K562 (cell line): Measurements from ENCODE around the gene SH3BGR. TPM values are rescaled to one million over a fixed set of nuclear protein-coding genes. Genes with fewer than 3 reads are reported as not detected.

Experiments
- ATAC-seq: fragments of 200-7000 bp; cut with Tn5 transposase; 3 replicates; pipeline ENCODE4 v1.9.1; 2020; ENCODE audit warnings: moderate library complexity
- BruUV-seq: library from RNA; stranded (reverse); fragments of 400-500 nt; replicated peaks from 2 replicates; lab custom pipeline; 2021; lab: Mats Ljungman, UMichigan
- CTCF ChIA-PET: fragments of 300-600 bp; formaldehyde crosslinking; extraction: SDS; loops from one replicate; lab custom pipeline; 2021; ENCODE audit warnings: low intra/inter-chr PET ratio; lab: Yijun Ruan, JAX
- POLR2A ChIA-PET: fragments of 300-600, 350-650 bp; sonication (Branson Sonifier 250); formaldehyde crosslinking; extraction: SDS; loops from one replicate; lab custom pipeline; 2021; ENCODE audit warnings: antibody characterized with exemption, inconsistent platforms; lab: Yijun Ruan, JAX
- DNase-seq, 4 experiments: peaks; one replicate each; pipeline versions ENCODE4 v3.0.0 to v3.0.0-alpha.2; 2011 to 2018; ENCODE audit warnings: low spot score in 3 of 4, mixed read lengths in 3 of 4; ENCODE audit errors: extremely low read depth in 1 of 4
- FAIRE-seq: peaks from 2 replicates; lab custom pipeline; 2011; peaks lifted over from hg19 to GRCh38; lab: Jason Lieb, UNC
- H2AFZ ChIP-seq: 2 replicates; pipeline ENCODE4 v1.6.0; 2011; ENCODE audit warnings: low read depth, low read length, control low read depth, inconsistent platforms
- H3K27ac ChIP-seq: fragments of 200-600 bp; 3 replicates; pipeline ENCODE4 v1.8.0; 2011; ENCODE audit warnings: low read depth, mild to moderate bottlenecking, control low read depth, inconsistent platforms, low read length, moderate library complexity, mixed read lengths; ENCODE audit errors: extremely low read depth
- H3K27me3 ChIP-seq, 2 experiments: fragments of 300-600 bp in 1 of 2; 2 replicates in 1 of 2; 3 replicates in 1 of 2; pipeline versions ENCODE4 v1.6.0 to v1.8.0; 2011; ENCODE audit warnings: inconsistent platforms in 2 of 2, low read length in 2 of 2, mild to moderate bottlenecking in 1 of 2, mixed read lengths in 1 of 2, moderate library complexity in 1 of 2; ENCODE audit not compliant: control insufficient read depth in 2 of 2, insufficient read depth in 2 of 2
- H3K36me3 ChIP-seq: fragments of 300-600 bp; 3 replicates; pipeline ENCODE4 v1.8.0; 2011; ENCODE audit warnings: mild to moderate bottlenecking, low read length, inconsistent platforms; ENCODE audit not compliant: control insufficient read depth, insufficient read depth
- H3K4me1 ChIP-seq, 2 experiments: fragments of 200-600 bp in 1 of 2; replicated peaks in 1 of 2; 2 replicates in 1 of 2; 3 replicates in 1 of 2; pipeline versions ENCODE4 v1.5.1 to v1.8.0; 2011; ENCODE audit warnings: inconsistent platforms in 2 of 2, low read length in 2 of 2, mild to moderate bottlenecking in 1 of 2, mixed read lengths in 1 of 2, moderate library complexity in 1 of 2; ENCODE audit not compliant: control insufficient read depth in 2 of 2, insufficient read depth in 2 of 2
- H3K4me2 ChIP-seq: 2 replicates; pipeline ENCODE4 v1.6.1; 2011; ENCODE audit warnings: low read length, control low read depth, inconsistent platforms, mixed read lengths; ENCODE audit not compliant: insufficient read depth
- H3K4me3 ChIP-seq: fragments of 200-600 bp; sonication (generic), shearing (Covaris generic); 2 replicates; pipeline ENCODE4 v1.5.1; 2016; ENCODE audit warnings: control low read depth, inconsistent platforms
- H3K79me2 ChIP-seq: fragments of 200-600 bp; 3 replicates; pipeline ENCODE4 v1.8.0; 2011; ENCODE audit warnings: low read length, inconsistent platforms; ENCODE audit not compliant: control insufficient read depth, insufficient read depth
- H3K9ac ChIP-seq, 2 experiments: 2 replicates each; pipeline versions ENCODE4 v1.6.0 to v1.6.1; 2011; ENCODE audit warnings: low read depth in 2 of 2, low read length in 2 of 2, control low read depth in 1 of 2, inconsistent platforms in 1 of 2, mild to moderate bottlenecking in 1 of 2, mixed read lengths in 1 of 2; ENCODE audit not compliant: insufficient read depth in 1 of 2
- H3K9me1 ChIP-seq: one replicate; pipeline ENCODE4 v1.6.0; 2011; ENCODE audit warnings: inconsistent platforms, mild to moderate bottlenecking, low read length, moderate library complexity; ENCODE audit not compliant: control insufficient read depth, insufficient read depth
- H3K9me3 ChIP-seq: replicated peaks from 2 replicates; pipeline ENCODE4 v1.5.1; 2011; ENCODE audit warnings: low read depth, low read length, inconsistent platforms; ENCODE audit not compliant: control insufficient read depth, insufficient read depth
- H4K20me1 ChIP-seq: replicated peaks from 2 replicates; pipeline ENCODE4 v1.6.1; 2011; ENCODE audit warnings: low read length, inconsistent platforms, mixed read lengths; ENCODE audit not compliant: control insufficient read depth, insufficient read depth
- CREM ChIP-seq: IDR thresholded peaks from 2 replicates; pipeline ENCODE4 v1.6.1; 2014; ENCODE audit warnings: antibody characterized with exemption, low read depth
- DACH1 ChIP-seq: fragments of 450-650 bp; IDR thresholded peaks from 2 replicates; pipeline ENCODE4 v1.6.1; 2018; ENCODE audit not compliant: partially characterized antibody
- ESRRA ChIP-seq: fragments of 450-650 bp; IDR thresholded peaks from 2 replicates; pipeline ENCODE4 v1.6.1; 2014; ENCODE audit warnings: low read depth, mild to moderate bottlenecking, moderate library complexity, borderline replicate concordance
- ESRRB ChIP-seq: fragments of 250-450 bp; sonication (Bioruptor Pico); IDR thresholded peaks from 2 replicates; pipeline ENCODE4 v1.5.0; 2020; ENCODE audit warnings: mild to moderate bottlenecking, moderate library complexity, borderline replicate concordance
- RCOR1 ChIP-seq, 2 experiments: IDR thresholded peaks; 2 replicates each; pipeline ENCODE4 v1.6.1; 2012; ENCODE audit warnings: low read depth in 2 of 2, low read length in 2 of 2, borderline replicate concordance in 1 of 2, improper control_type of control experiment in 1 of 2
- SAFB ChIP-seq: fragments of 200-400 bp; formaldehyde crosslinking; IDR thresholded peaks from 2 replicates; pipeline ENCODE4 v1.6.1; 2017; ENCODE audit warnings: low read depth, low read length, borderline replicate concordance
- ZNF766 ChIP-seq: fragments of 200-800 bp; sonication (Bioruptor generic); conservative IDR thresholded peaks from 2 replicates; pipeline ENCODE4 v1.6.1; 2016; ENCODE audit warnings: missing genetic modification characterization, missing compliant biosample characterization
- WGBS: fragments of 100-300 bp; shearing (Covaris generic); methylation state at CpG from one replicate; pipeline ENCODE4 v1.1.6; 2016; ENCODE audit warnings: low coverage, mixed read lengths; ENCODE audit not compliant: insufficient coverage; ENCODE audit errors: missing lambda C conversion rate; 5-methylcytosine and 5-hydroxymethylcytosine counted together
- in situ Hi-C: fragments of 300-500 bp; cut with MboI; formaldehyde crosslinking; loops from 4 replicates; pipeline ENCODE4 v1.15.0; 2018; ENCODE audit warnings: inconsistent platforms, mixed read lengths
- intact Hi-C: fragments of 100-400 bp; cut with micrococcal nuclease; formaldehyde crosslinking; loops from 2 replicates; pipeline ENCODE4 v1.14.2; 2022
- polyA plus RNA-seq, 8 experiments: library from polyadenylated mRNA; depleted of rRNA in 4 of 8; stranded (reverse) in 5 of 8; unstranded in 3 of 8; fragments of >200 nt; fragmentation: Nextera tagmentation in 2 of 8; fragmentation: Illumina TruSeq in 1 of 8; extraction: Ambion mirVana in 2 of 8; extraction: Trizol in 1 of 8; gene quantifications; 2 replicates each; pipeline versions ENCODE4 v1.2.1 to v1.2.3, GENCODE V29; 2011 to 2014; ENCODE audit warnings: inconsistent platforms in 1 of 8, missing spikeins in 1 of 8
- total RNA-seq, 7 experiments: library from RNA; depleted of rRNA in 6 of 7; stranded (reverse); fragments of >200 nt in 6 of 7; fragmentation: Illumina TruSeq in 2 of 7; extraction: Trizol in 2 of 7; gene quantifications; 2 replicates each; pipeline versions ENCODE4 v1.2.1 to v1.2.3, GENCODE V29; 2011 to 2021; ENCODE audit warnings: low replicate concordance in 1 of 7
- TF ChIP-seq, protein P1 (sequence below): fragments of 450-650 bp; IDR thresholded peaks from 2 replicates; pipeline ENCODE4 v1.6.1; 2016; ENCODE audit warnings: mild to moderate bottlenecking, moderate library complexity
- TF ChIP-seq, protein P2 (sequence below): fragments of 450-650 bp; IDR thresholded peaks from 2 replicates; pipeline ENCODE4 v1.6.1; 2016

SH3BGR gene
- total and polyA plus RNA-seq, 9 of the 15 experiments (the other 6 are each of a cell fraction or from before 2014, with no cell fraction given) = 6.6 to 42.9 (median 25.6) TPM

DNA sequence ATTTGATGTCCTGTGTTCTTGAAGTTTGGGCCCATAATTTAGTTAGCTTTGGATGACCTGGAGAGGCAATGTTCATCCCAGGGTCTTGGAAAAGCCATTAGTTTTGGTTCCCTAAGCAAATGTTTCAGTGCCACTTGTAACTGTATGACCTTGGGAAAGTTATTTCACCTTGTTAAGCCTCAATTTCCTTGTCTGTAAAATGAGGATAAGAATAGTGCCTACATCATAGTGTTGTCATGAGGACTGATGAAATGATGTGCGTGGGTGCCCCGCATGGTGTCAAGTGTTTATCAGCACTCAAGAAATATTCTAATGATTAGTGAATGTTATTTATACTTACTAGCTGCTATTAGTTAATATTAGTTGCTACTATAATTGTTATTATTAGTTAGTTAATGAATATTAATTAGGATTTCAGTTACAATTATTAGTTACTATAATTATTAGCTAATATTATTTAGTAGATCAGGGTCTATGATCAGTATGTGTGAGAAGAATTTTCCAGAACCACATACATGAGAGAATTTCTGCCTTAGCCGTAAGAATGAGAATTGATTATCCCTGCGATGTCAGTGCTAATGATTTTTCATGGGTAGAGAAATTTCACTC, 1.9 kb downstream of the SH3BGR start:
- DNase-seq (no peak), ATAC-seq (no peak), FAIRE-seq (no peak)
- H2AFZ ChIP-seq = no peak overlapping the region
- intact Hi-C loops = no loop called here
- CTCF ChIA-PET = no interaction called here
- in situ Hi-C loops = no loop called here
- no peak overlapping the region for H3K4me3 ChIP-seq
- H3K79me2 ChIP-seq = no peaks in the 10 kb centered on the region
- WGBS = 80% methylated on average over 4 of the region's 4 CpGs
- H3K4me1 ChIP-seq = peaks cover 17 to 25% of the 10 kb centered on the region in 2 experiments
- H3K27ac ChIP-seq = no peak overlapping the region
- POLR2A ChIA-PET = interaction anchor here (0.9 to 2.5 kb wide), 2 partner anchors 8 to 31 kb away, joined by 3 to 19 read pairs; no protein-coding TSS in a partner anchor
- H4K20me1 ChIP-seq = no peaks in the 10 kb centered on the region
- peak overlapping the region; percentile 11; the same call in 1 of the 2 replicates for H3K4me2 ChIP-seq
- no peaks in the 10 kb centered on the region for H3K36me3 ChIP-seq
- BruUV-seq = no TSS peak
- H3K27me3 ChIP-seq = no peaks in the 10 kb centered on the region
- H3K9ac ChIP-seq = peak overlapping the region in 1 of 2 experiments; percentile 65; a peak in 1 of 4 replicates
- no peaks in the 10 kb centered on the region for H3K9me1 ChIP-seq
- H3K9me3 ChIP-seq = no peaks in the 10 kb centered on the region
- TF ChIP-seq RCOR1 (IDR thresholded peaks at IDR 0.05; ENCODE audit: borderline replicate concordance in 1 of 2, low read depth in 2 of 2, low read length in 2 of 2) (no peak), DACH1 (peak; percentile 99), ESRRB (CRISPR knock-in tag) (no peak), ZNF766 (CRISPR knock-in tag) (no peak), SAFB (peak; percentile 42; the same call in 1 of the 2 replicates), CREM (peak; percentile 40; the same call in 1 of the 2 replicates), ESRRA (peak; percentile 96)
- TF ChIP-seq, protein P1, sequence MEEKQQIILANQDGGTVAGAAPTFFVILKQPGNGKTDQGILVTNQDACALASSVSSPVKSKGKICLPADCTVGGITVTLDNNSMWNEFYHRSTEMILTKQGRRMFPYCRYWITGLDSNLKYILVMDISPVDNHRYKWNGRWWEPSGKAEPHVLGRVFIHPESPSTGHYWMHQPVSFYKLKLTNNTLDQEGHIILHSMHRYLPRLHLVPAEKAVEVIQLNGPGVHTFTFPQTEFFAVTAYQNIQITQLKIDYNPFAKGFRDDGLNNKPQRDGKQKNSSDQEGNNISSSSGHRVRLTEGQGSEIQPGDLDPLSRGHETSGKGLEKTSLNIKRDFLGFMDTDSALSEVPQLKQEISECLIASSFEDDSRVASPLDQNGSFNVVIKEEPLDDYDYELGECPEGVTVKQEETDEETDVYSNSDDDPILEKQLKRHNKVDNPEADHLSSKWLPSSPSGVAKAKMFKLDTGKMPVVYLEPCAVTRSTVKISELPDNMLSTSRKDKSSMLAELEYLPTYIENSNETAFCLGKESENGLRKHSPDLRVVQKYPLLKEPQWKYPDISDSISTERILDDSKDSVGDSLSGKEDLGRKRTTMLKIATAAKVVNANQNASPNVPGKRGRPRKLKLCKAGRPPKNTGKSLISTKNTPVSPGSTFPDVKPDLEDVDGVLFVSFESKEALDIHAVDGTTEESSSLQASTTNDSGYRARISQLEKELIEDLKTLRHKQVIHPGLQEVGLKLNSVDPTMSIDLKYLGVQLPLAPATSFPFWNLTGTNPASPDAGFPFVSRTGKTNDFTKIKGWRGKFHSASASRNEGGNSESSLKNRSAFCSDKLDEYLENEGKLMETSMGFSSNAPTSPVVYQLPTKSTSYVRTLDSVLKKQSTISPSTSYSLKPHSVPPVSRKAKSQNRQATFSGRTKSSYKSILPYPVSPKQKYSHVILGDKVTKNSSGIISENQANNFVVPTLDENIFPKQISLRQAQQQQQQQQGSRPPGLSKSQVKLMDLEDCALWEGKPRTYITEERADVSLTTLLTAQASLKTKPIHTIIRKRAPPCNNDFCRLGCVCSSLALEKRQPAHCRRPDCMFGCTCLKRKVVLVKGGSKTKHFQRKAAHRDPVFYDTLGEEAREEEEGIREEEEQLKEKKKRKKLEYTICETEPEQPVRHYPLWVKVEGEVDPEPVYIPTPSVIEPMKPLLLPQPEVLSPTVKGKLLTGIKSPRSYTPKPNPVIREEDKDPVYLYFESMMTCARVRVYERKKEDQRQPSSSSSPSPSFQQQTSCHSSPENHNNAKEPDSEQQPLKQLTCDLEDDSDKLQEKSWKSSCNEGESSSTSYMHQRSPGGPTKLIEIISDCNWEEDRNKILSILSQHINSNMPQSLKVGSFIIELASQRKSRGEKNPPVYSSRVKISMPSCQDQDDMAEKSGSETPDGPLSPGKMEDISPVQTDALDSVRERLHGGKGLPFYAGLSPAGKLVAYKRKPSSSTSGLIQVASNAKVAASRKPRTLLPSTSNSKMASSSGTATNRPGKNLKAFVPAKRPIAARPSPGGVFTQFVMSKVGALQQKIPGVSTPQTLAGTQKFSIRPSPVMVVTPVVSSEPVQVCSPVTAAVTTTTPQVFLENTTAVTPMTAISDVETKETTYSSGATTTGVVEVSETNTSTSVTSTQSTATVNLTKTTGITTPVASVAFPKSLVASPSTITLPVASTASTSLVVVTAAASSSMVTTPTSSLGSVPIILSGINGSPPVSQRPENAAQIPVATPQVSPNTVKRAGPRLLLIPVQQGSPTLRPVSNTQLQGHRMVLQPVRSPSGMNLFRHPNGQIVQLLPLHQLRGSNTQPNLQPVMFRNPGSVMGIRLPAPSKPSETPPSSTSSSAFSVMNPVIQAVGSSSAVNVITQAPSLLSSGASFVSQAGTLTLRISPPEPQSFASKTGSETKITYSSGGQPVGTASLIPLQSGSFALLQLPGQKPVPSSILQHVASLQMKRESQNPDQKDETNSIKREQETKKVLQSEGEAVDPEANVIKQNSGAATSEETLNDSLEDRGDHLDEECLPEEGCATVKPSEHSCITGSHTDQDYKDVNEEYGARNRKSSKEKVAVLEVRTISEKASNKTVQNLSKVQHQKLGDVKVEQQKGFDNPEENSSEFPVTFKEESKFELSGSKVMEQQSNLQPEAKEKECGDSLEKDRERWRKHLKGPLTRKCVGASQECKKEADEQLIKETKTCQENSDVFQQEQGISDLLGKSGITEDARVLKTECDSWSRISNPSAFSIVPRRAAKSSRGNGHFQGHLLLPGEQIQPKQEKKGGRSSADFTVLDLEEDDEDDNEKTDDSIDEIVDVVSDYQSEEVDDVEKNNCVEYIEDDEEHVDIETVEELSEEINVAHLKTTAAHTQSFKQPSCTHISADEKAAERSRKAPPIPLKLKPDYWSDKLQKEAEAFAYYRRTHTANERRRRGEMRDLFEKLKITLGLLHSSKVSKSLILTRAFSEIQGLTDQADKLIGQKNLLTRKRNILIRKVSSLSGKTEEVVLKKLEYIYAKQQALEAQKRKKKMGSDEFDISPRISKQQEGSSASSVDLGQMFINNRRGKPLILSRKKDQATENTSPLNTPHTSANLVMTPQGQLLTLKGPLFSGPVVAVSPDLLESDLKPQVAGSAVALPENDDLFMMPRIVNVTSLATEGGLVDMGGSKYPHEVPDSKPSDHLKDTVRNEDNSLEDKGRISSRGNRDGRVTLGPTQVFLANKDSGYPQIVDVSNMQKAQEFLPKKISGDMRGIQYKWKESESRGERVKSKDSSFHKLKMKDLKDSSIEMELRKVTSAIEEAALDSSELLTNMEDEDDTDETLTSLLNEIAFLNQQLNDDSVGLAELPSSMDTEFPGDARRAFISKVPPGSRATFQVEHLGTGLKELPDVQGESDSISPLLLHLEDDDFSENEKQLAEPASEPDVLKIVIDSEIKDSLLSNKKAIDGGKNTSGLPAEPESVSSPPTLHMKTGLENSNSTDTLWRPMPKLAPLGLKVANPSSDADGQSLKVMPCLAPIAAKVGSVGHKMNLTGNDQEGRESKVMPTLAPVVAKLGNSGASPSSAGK = peak; percentile 27; the same call in 1 of the 2 replicates
- TF ChIP-seq, protein P2, sequence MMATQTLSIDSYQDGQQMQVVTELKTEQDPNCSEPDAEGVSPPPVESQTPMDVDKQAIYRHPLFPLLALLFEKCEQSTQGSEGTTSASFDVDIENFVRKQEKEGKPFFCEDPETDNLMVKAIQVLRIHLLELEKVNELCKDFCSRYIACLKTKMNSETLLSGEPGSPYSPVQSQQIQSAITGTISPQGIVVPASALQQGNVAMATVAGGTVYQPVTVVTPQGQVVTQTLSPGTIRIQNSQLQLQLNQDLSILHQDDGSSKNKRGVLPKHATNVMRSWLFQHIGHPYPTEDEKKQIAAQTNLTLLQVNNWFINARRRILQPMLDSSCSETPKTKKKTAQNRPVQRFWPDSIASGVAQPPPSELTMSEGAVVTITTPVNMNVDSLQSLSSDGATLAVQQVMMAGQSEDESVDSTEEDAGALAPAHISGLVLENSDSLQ = no peak
